HUES64 (cell line): Measurements from ENCODE around the gene ROBO4.

Experiments
- H3K27ac ChIP-seq: 2 replicates; pipeline ENCODE4 v1.7.0; 2013; ENCODE audit warnings: low read depth, low read length, inconsistent platforms
- H3K27me3 ChIP-seq: 2 replicates; pipeline ENCODE4 v1.6.1; 2013; ENCODE audit warnings: mild to moderate bottlenecking, low read length; ENCODE audit not compliant: insufficient read depth
- H3K36me3 ChIP-seq: 2 replicates; pipeline ENCODE4 v1.6.1; 2013; ENCODE audit warnings: mild to moderate bottlenecking, low read length; ENCODE audit not compliant: insufficient read depth
- H3K4me1 ChIP-seq: 2 replicates; pipeline ENCODE4 v1.6.1; 2013; ENCODE audit warnings: mild to moderate bottlenecking, low read length, moderate library complexity; ENCODE audit not compliant: insufficient read depth
- H3K4me3 ChIP-seq: 2 replicates; pipeline ENCODE4 v1.5.1; 2013; ENCODE audit warnings: mild to moderate bottlenecking, low read length, moderate library complexity
- H3K9ac ChIP-seq: 2 replicates; pipeline ENCODE4 v1.6.1; 2013; ENCODE audit warnings: mild to moderate bottlenecking, low read depth, low read length
- H3K9me3 ChIP-seq: 2 replicates; pipeline ENCODE4 v1.6.1; 2013; ENCODE audit warnings: low read depth, low read length; ENCODE audit not compliant: insufficient read depth
- WGBS: fragments of 150-250, 120-280 bp; methylation state at CpG from one replicate; pipeline ENCODE4 v1.1.7; 2013; ENCODE audit warnings: missing lambda C conversion rate; 5-methylcytosine and 5-hydroxymethylcytosine counted together

ROBO4 gene

DNA sequence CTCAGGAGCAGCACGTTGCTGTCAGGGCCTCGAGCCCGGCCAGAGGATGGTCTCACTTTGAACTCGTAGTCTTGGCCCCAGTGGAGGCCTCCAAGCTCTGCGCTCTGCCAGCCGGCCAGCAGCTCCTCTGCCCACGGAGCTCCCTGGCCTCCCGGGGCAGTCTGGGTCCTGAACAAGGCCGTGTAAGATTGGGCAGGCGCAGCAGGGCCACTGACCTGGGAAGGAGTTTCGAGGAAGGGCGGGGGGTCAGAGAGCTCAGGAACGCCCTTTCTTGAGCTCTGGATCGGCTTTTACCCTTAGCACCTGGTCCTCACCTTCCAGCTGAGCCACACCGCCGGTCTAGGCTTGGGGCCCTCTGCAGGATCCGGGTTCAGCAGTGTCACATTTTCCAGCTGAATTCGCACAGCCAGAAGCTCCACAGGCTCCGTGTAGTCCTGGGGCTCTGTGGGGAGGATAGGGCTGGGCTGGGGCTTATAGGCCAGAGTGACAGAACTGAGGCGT, 2.1 kb downstream of the ROBO4 start:
- Histone ChIP-seq H3K36me3 (no peaks in the 10 kb centered on the region), H3K4me1 (peaks cover 7% of the 10 kb centered on the region; the same call in 1 of the 2 replicates), H3K27me3 (peaks cover 3% of the 10 kb centered on the region; the same call in 1 of the 2 replicates), H3K27ac (no peak overlapping the region), H3K4me3 (no peak overlapping the region), H3K9ac (no peak overlapping the region), H3K9me3 (no peaks in the 10 kb centered on the region)
- 92% methylated on average over 20 of the region's 20 CpGs for WGBS

- Histone ChIP-seq H3K4me3 (no peak overlapping the region), H3K9me3 (no peaks in the 10 kb centered on the region), H3K27ac (no peak overlapping the region), H3K27me3 (peaks cover 3% of the 10 kb centered on the region; the same call in 1 of the 2 replicates), H3K9ac (no peak overlapping the region), H3K36me3 (no peaks in the 10 kb centered on the region), H3K4me1 (peaks cover 7% of the 10 kb centered on the region; the same call in 1 of the 2 replicates)
- WGBS = 90% methylated on average over 4 of the region's 4 CpGs
Measured at GRCh38 chr11:124894606-124895430, 2.8 kb downstream of the ROBO4 start.

- WGBS = 90% methylated on average over 14 of the region's 14 CpGs
- H3K9me3 ChIP-seq = no peaks in the 10 kb centered on the region
- H3K4me1 ChIP-seq = peaks cover 6% of the 10 kb centered on the region; the same call in 1 of the 2 replicates
- no peak overlapping the region for H3K27ac ChIP-seq
- H3K36me3 ChIP-seq = no peaks in the 10 kb centered on the region
- no peak overlapping the region for H3K4me3 ChIP-seq
- peaks cover 7% of the 10 kb centered on the region for H3K27me3 ChIP-seq
- H3K9ac ChIP-seq = no peak overlapping the region
Measured at GRCh38 chr11:124893781-124894401, 3.8 kb downstream of the ROBO4 start.

DNA sequence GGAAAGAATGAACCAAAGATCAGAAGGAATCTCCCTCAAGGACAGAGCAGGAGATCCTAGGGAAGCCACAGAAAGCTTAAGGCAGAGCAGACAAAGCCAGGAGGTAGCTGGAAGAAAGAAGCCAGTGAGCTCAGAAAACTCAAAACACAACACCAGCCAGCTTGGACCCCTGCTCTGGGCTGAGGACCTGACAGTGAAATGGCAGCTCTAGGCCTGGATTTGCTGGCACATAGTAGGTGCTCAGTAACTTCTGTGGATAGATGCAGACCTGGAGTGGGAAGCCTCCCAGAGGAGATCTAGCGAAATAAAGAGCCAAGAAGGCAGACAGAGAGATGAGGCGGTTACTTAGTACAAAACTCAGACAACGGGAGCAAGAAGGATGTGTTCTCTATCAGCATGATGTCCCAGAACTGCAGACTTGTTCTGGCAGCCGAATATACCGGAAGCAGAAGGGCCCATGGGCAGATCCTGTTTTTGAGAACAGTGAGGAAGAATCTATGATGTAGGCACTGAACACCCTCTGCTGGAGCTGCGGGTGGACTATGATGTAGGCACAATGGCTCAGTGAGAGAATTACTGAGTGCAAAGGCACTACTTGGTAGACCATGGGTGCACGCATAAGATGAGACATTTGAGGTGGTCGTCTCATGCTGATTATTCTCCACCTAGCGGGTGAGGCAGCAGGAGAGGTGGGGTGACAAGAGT, 4.8 kb downstream of the ROBO4 start:
- no peaks in the 10 kb centered on the region; the same call in 1 of the 2 replicates for H3K4me1 ChIP-seq
- H3K9ac ChIP-seq = no peak overlapping the region
- WGBS = 94% methylated on average over 9 of the region's 9 CpGs
- H3K27me3 ChIP-seq = peaks cover 10% of the 10 kb centered on the region
- H3K9me3 ChIP-seq = no peaks in the 10 kb centered on the region
- no peaks in the 10 kb centered on the region for H3K36me3 ChIP-seq
- no peak overlapping the region for H3K27ac ChIP-seq
- no peak overlapping the region for H3K4me3 ChIP-seq

DNA sequence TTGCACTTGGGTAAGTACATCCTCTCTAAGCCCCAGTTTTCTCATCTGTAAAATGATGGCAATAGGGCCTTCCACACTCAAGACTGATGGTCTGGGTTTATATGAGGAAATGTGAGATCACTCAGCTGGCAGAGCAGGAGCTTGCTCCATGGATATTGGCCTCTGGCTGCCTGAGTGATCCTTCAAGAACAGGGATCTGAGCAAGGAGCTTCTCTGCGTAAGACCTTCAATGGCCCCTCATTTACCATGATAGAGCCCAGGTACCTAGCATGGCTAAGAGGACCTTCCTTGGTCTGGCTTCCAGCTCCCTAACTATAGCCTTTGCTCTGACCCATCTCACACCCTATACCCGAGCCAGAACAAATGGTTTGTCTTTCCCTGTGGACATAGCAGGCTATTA, 5.5 kb downstream of the ROBO4 start:
- H3K27ac ChIP-seq = no peak overlapping the region
- no peaks in the 10 kb centered on the region for H3K36me3 ChIP-seq
- H3K4me1 ChIP-seq = no peaks in the 10 kb centered on the region
- H3K9me3 ChIP-seq = no peaks in the 10 kb centered on the region
- no peak overlapping the region for H3K4me3 ChIP-seq
- no peak overlapping the region for H3K9ac ChIP-seq
- 89% methylated on average over 2 of the region's 2 CpGs for WGBS
- H3K27me3 ChIP-seq = peaks cover 10% of the 10 kb centered on the region

- Histone ChIP-seq H3K27me3 (peaks cover 10% of the 10 kb centered on the region), H3K9ac (no peak overlapping the region), H3K4me3 (no peak overlapping the region), H3K27ac (no peak overlapping the region), H3K9me3 (no peaks in the 10 kb centered on the region), H3K4me1 (no peaks in the 10 kb centered on the region), H3K36me3 (no peaks in the 10 kb centered on the region)
- 72% methylated on average over 12 of the region's 12 CpGs for WGBS
Measured at GRCh38 chr11:124891373-124891861, 6.2 kb downstream of the ROBO4 start.

DNA sequence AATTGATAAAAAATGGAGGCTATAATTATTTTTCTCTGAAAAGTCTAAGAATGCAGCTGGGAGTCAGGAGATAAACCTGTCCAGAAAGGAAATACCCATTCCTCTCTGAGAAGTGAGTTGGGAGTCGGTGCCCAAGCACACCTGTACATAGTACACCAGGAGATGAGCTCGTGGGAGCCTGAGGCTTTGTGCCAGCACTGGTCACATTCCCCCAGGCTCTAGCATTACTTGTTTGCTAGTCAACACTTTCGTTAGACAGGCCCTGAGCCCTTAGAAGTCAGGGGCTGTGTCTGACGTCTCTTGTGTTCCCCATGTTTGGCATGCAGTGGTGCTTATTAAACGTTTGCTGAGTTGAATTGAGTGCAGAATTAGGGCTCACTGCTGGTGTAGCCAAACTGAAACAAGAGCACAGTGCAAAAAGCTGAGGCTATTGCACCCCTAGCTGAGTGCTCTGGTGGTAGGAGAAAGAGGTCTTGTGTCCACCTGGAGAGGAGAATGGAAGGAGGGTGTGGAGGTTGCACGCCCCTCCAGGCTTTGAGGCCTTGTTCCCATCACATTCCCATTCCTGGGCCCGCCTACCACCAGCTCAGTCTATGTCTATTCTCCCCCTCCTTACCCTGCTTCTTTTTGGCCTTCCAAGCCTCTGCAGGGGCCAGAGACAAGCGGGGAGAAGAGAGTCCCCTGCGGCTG, 6.8 kb downstream of the ROBO4 start:
- 90% methylated on average over 9 of the region's 9 CpGs for WGBS

DNA sequence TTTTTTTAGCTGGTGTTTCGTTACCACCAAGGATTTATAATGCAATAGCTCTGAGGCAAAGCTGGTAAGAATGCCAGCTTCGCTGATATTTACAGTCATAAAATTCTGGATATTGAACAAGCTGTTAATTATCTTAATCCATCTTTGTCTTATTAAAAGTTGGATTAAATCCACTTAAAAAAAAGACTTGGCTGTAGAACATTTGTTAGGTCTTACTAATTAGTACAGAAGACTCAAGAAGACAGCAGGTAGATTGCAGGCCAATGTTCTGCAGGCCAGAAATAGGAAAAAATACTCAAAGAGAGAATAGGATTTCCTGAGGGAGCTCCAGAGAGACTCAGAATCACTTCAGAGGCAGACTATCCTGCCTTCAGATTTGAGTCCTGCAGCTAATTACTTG, 7.5 kb downstream of the ROBO4 start:
- H3K9me3 ChIP-seq = no peaks in the 10 kb centered on the region
- no peak overlapping the region for H3K27ac ChIP-seq
- H3K36me3 ChIP-seq = no peaks in the 10 kb centered on the region
- no peak overlapping the region for H3K4me3 ChIP-seq
- H3K9ac ChIP-seq = no peak overlapping the region
- WGBS = 100% methylated on average over 1 of the region's 2 CpGs
- H3K27me3 ChIP-seq = peaks cover 10% of the 10 kb centered on the region
- H3K4me1 ChIP-seq = no peaks in the 10 kb centered on the region

More for the DNA sequence above, 6.8 kb downstream of the ROBO4 start:
- Histone ChIP-seq H3K27me3 (peaks cover 10% of the 10 kb centered on the region), H3K9me3 (no peaks in the 10 kb centered on the region), H3K4me1 (no peaks in the 10 kb centered on the region), H3K4me3 (no peak overlapping the region), H3K9ac (no peak overlapping the region), H3K36me3 (no peaks in the 10 kb centered on the region), H3K27ac (no peak overlapping the region)

- H3K4me1 ChIP-seq = no peaks in the 10 kb centered on the region
- H3K9ac ChIP-seq = no peak overlapping the region
- H3K4me3 ChIP-seq = no peak overlapping the region
- H3K36me3 ChIP-seq = no peaks in the 10 kb centered on the region
- no peaks in the 10 kb centered on the region for H3K9me3 ChIP-seq
- 91% methylated on average over 2 of the region's 2 CpGs for WGBS
- peaks cover 10% of the 10 kb centered on the region for H3K27me3 ChIP-seq
- H3K27ac ChIP-seq = no peak overlapping the region
Measured at GRCh38 chr11:124889191-124890091, 8.2 kb downstream of the ROBO4 start.

DNA sequence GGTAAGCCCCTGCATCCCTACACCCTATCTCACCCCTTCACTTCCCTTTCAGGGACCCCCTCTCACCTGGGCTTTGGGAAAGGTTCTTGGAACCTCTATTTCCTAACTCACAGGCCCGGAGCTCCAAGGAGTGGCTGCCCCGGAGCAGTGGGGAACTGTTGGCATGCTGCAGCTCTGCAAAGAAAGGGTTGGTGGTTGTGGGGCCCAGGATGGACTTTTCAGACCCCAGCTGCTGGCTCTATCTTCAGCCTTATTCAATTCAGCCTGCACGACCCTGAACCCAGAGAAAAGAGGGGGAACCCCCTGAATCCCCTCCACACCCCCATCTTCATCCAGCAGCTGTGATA, 10.0 kb downstream of the ROBO4 start:
- 96% methylated on average over 2 of the region's 3 CpGs for WGBS
- H3K9ac ChIP-seq = no peak overlapping the region

More for the DNA sequence above, 10.0 kb downstream of the ROBO4 start:
- Histone ChIP-seq H3K27me3 (peaks cover 7% of the 10 kb centered on the region; the same call in 1 of the 2 replicates), H3K4me3 (no peak overlapping the region), H3K36me3 (no peaks in the 10 kb centered on the region), H3K9me3 (no peaks in the 10 kb centered on the region), H3K4me1 (no peaks in the 10 kb centered on the region), H3K27ac (no peak overlapping the region)
